GOT3 (cell line): Measurements from ENCODE around the gene CD320.

Source experiments
- DNase-seq: peaks from one replicate; lab custom pipeline; 2025; ENCODE audit warnings: mixed read lengths; lab: John Stamatoyannopoulos, UW

CD320 gene

GRCh38 chr19:8254286-8255001 lies 53.7 kb downstream of the CD320 start:
- DNase-seq, result no peak

- DNase-seq, result no peak
Measured at GRCh38 chr19:8253678-8254077, 54.5 kb downstream of the CD320 start.

GRCh38 chr19:8252922-8253589 lies 55.1 kb downstream of the CD320 start:
- DNase-seq, result peak; percentile 19
